MM.1S (cell line): ENCODE data around the gene FAM47E.

Experiments
- EZH2 ChIP-seq: fragments of 300-600 bp; sonication (generic); optimal IDR thresholded peaks from 2 replicates; pipeline ENCODE3; 2017; ENCODE audit warnings: low read depth, mild to moderate bottlenecking, antibody characterized with exemption, low read length, mixed read lengths
- TF ChIP-seq, protein P1 (sequence below): fragments of 300-600 bp; sonication (generic); IDR thresholded peaks from 2 replicates; pipeline ENCODE4 v1.5.1; 2016; ENCODE audit warnings: antibody characterized with exemption, low read length, mixed read lengths

DNA sequence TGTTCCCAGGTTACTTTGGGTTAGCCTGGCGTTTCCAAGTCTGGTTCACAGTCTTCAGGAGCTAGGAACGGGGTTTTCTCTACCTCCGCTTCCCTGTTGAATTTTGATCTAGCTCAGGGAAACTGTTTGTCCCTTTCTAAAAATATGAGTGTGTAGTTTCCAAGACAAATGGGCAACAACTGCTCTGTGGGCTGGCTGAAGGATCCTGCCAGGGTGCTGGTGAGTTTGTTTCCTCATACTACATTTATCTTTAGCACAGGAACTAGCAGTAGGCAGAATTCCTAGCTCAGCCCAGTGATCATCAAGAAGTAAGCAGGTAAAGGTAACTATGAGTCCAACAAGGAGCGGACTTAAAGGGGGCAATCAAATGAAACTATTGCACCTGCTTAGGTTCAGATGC is 13.3 kb upstream of the FAM47E start:
- TF ChIP-seq, protein P1, sequence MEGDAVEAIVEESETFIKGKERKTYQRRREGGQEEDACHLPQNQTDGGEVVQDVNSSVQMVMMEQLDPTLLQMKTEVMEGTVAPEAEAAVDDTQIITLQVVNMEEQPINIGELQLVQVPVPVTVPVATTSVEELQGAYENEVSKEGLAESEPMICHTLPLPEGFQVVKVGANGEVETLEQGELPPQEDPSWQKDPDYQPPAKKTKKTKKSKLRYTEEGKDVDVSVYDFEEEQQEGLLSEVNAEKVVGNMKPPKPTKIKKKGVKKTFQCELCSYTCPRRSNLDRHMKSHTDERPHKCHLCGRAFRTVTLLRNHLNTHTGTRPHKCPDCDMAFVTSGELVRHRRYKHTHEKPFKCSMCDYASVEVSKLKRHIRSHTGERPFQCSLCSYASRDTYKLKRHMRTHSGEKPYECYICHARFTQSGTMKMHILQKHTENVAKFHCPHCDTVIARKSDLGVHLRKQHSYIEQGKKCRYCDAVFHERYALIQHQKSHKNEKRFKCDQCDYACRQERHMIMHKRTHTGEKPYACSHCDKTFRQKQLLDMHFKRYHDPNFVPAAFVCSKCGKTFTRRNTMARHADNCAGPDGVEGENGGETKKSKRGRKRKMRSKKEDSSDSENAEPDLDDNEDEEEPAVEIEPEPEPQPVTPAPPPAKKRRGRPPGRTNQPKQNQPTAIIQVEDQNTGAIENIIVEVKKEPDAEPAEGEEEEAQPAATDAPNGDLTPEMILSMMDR = no peak
- no peak for TF ChIP-seq EZH2
